Ovary (tissue), 3 donors: Measurements from ENCODE around the gene THSD4.

ENCODE experiments used
- CTCF ChIP-seq, 3 donors: fragments of 450-650 bp in 2 of 3; fragments of 200-600 bp in 1 of 3; IDR thresholded peaks; one replicate each; pipeline versions ENCODE4 v1.5.1 to v1.8.0; 2016 to 2022; ENCODE audit warnings: antibody characterized with exemption in 3 of 3, mild to moderate bottlenecking in 1 of 3
- POLR2A ChIP-seq: fragments of 450-650 bp; IDR thresholded peaks from one replicate; pipeline ENCODE4 v1.6.1; 2017; ENCODE audit warnings: antibody characterized with exemption, mild to moderate bottlenecking, moderate library complexity
- donor health status: DM: no; HTN: no; CAD: no.

- TF ChIP-seq CTCF (IDR thresholded peaks at IDR 0.05) (no peak), POLR2A (no peak)
Measured at GRCh38 chr15:71228403-71228802, 113.1 kb downstream of the THSD4 start.
